Retinal pigment epithelial cell (primary cell): ENCODE data around the gene LYRM7.
"Not testable (repeated sequence)": the region's sequence is repeated elsewhere in the genome, so short reads cannot be mapped to it uniquely, and the experiment has no call there.

ENCODE experiments used
- DNase-seq: peaks from one replicate; pipeline ENCODE4 v3.0.0-alpha.2; 2010; ENCODE audit warnings: low read depth
- H3K4me3 ChIP-seq: 2 replicates; pipeline ENCODE4 v1.5.1; 2011; ENCODE audit warnings: mild to moderate bottlenecking, low read length, control low read depth, moderate library complexity
- CTCF ChIP-seq: conservative IDR thresholded peaks from 2 replicates; pipeline ENCODE4 v1.5.1; 2011; ENCODE audit warnings: low read depth, low read length, control low read depth, inconsistent platforms

Gene LYRM7

GRCh38 chr5:131182839-131183238 is 12.1 kb downstream of the LYRM7 start:
- no peak overlapping the region for H3K4me3 ChIP-seq
- DNase-seq = no peak
- no peak for TF ChIP-seq CTCF

- no peak for TF ChIP-seq CTCF
- DNase-seq = no peak
- H3K4me3 ChIP-seq = no peak overlapping the region
These were observed 14.9 kb downstream of the LYRM7 start for GRCh38 chr5:131185523-131186104.

GRCh38 chr5:131186561-131187256 is 16.0 kb downstream of the LYRM7 start:
- TF ChIP-seq CTCF = no peak
- H3K4me3 ChIP-seq = no peak overlapping the region
- no peak for DNase-seq

- no peak overlapping the region for H3K4me3 ChIP-seq
- DNase-seq = no peak
- no peak for TF ChIP-seq CTCF
These were observed 22.4 kb downstream of the LYRM7 start for GRCh38 chr5:131193106-131193505.

- not testable (repeated sequence) for DNase-seq, H3K4me3 ChIP-seq
These were observed 23.2 kb downstream of the LYRM7 start for GRCh38 chr5:131193897-131194296.

GRCh38 chr5:131194725-131195124 is 24.0 kb downstream of the LYRM7 start:
- TF ChIP-seq CTCF = no peak
- no peak overlapping the region for H3K4me3 ChIP-seq

GRCh38 chr5:131195696-131196095 is 25.0 kb downstream of the LYRM7 start:
- no peak overlapping the region for H3K4me3 ChIP-seq
- DNase-seq = no peak
- no peak for TF ChIP-seq CTCF

More at GRCh38 chr5:131194725-131195124, 24.0 kb downstream of the LYRM7 start:
- DNase-seq = no peak

- TF ChIP-seq CTCF = no peak
- no peak overlapping the region for H3K4me3 ChIP-seq
- no peak for DNase-seq
These were observed 25.6 kb downstream of the LYRM7 start for GRCh38 chr5:131196331-131196730.
